HG03060 (cell line): ENCODE results near the gene HFM1.
"Not testable (repeated sequence)": the region's sequence is repeated elsewhere in the genome, so short reads cannot be mapped to it uniquely, and the experiment has no call there.

ENCODE experiments used
- ATAC-seq: cut with Tn5 transposase; IDR thresholded peaks from one replicate; pipeline ENCODE4 v1.9.1; 2021; ENCODE audit warnings: low read depth, moderate number of reproducible peaks; ENCODE audit not compliant: unreplicated experiment

HFM1 gene

GRCh38 chr1:91381844-91382243 lies 22.8 kb downstream of the HFM1 start:
- ATAC-seq = no peak

GRCh38 chr1:91374086-91374485 lies 30.6 kb downstream of the HFM1 start:
- ATAC-seq = no peak

- not testable (repeated sequence) for ATAC-seq
Observed at GRCh38 chr1:91372230-91372629, 32.4 kb downstream of the HFM1 start.

- no peak for ATAC-seq
Observed at GRCh38 chr1:91349524-91349923, 55.1 kb downstream of the HFM1 start.

GRCh38 chr1:91346824-91347223 lies 57.8 kb downstream of the HFM1 start:
- no peak for ATAC-seq

- ATAC-seq = no peak
Observed at GRCh38 chr1:91345395-91346005, 59.1 kb downstream of the HFM1 start.

GRCh38 chr1:91338501-91338900 lies 66.1 kb downstream of the HFM1 start:
- ATAC-seq = no peak

- no peak for ATAC-seq
Observed at GRCh38 chr1:91335603-91336002, 69.0 kb downstream of the HFM1 start.

- ATAC-seq = no peak
Observed at GRCh38 chr1:91334856-91335255, 69.8 kb downstream of the HFM1 start.

- no peak for ATAC-seq
Observed at GRCh38 chr1:91325456-91325855, 79.2 kb downstream of the HFM1 start.

GRCh38 chr1:91314643-91315042 lies 90.0 kb downstream of the HFM1 start:
- no peak for ATAC-seq

- ATAC-seq = no peak
Observed at GRCh38 chr1:91311672-91312071, 93.0 kb downstream of the HFM1 start.

- no peak for ATAC-seq
Observed at GRCh38 chr1:91308544-91308943, 96.1 kb downstream of the HFM1 start.

GRCh38 chr1:91307784-91308409 lies 96.7 kb downstream of the HFM1 start:
- no peak for ATAC-seq

- no peak for ATAC-seq
Observed at GRCh38 chr1:91303165-91303564, 101.5 kb downstream of the HFM1 start.

GRCh38 chr1:91288843-91289553 lies 115.6 kb downstream of the HFM1 start:
- not testable (repeated sequence) for ATAC-seq

GRCh38 chr1:91286962-91287317 lies 117.7 kb downstream of the HFM1 start:
- ATAC-seq = not testable (repeated sequence)

GRCh38 chr1:91286259-91286961 lies 118.2 kb downstream of the HFM1 start:
- not testable (repeated sequence) for ATAC-seq

GRCh38 chr1:91283421-91283726 lies 121.3 kb downstream of the HFM1 start:
- no peak for ATAC-seq

- ATAC-seq = no peak
Observed at GRCh38 chr1:91282695-91283420, 121.8 kb downstream of the HFM1 start.

GRCh38 chr1:91281782-91282181 lies 122.9 kb downstream of the HFM1 start:
- ATAC-seq = no peak
